CD4-positive, alpha-beta T cell (primary cell): Measurements from ENCODE around the gene TOM1L2. TPM values are rescaled to one million over a fixed set of nuclear protein-coding genes. Genes with fewer than 3 reads are reported as not detected.

ENCODE experiments used
- ATAC-seq: fragments of 200-7000 bp; cut with Tn5 transposase; one replicate; pipeline ENCODE4 v1.10.0; 2022; ENCODE audit warnings: mild to moderate bottlenecking; ENCODE audit not compliant: poor library complexity
- CTCF ChIA-PET: fragments of 350-600 bp; sonication (Branson Sonifier 250); formaldehyde crosslinking; loops from one replicate; lab custom pipeline; 2021; ENCODE audit warnings: antibody characterized with exemption, inconsistent platforms; lab: Charles Lee
- POLR2A ChIA-PET: fragments of 350-600 bp; sonication (Branson Sonifier 250); formaldehyde crosslinking; loops from one replicate; lab custom pipeline; 2021; ENCODE audit warnings: antibody characterized with exemption, inconsistent platforms; lab: Charles Lee
- DNase-seq, 14 experiments: peaks; one replicate each; pipeline ENCODE4 v3.0.0-alpha.2; 2013 to 2020; ENCODE audit warnings: mixed read lengths in 2 of 14
- H3K27ac ChIP-seq, 2 donors: one replicate each; pipeline versions ENCODE4 v1.5.1 to v1.7.0; 2013; ENCODE audit warnings: low read length in 2 of 2, low read depth in 1 of 2, mild to moderate bottlenecking in 1 of 2
- H3K27me3 ChIP-seq, 2 experiments: 1 replicate in 1 of 2; 2 replicates in 1 of 2; pipeline versions ENCODE4 v1.6.1 to v1.7.0; 2013; ENCODE audit warnings: low read length in 2 of 2, control low read depth in 1 of 2, mild to moderate bottlenecking in 1 of 2, moderate library complexity in 1 of 2; ENCODE audit not compliant: insufficient read depth in 2 of 2, control insufficient read depth in 1 of 2
- H3K36me3 ChIP-seq: one replicate; pipeline ENCODE4 v1.6.1; 2013; ENCODE audit warnings: low read length, control low read depth; ENCODE audit not compliant: insufficient read depth
- H3K4me1 ChIP-seq: one replicate; pipeline ENCODE4 v1.6.1; 2013; ENCODE audit warnings: low read length, control low read depth; ENCODE audit not compliant: insufficient read depth
- H3K4me3 ChIP-seq: one replicate; pipeline ENCODE4 v1.5.1; 2013; ENCODE audit warnings: mild to moderate bottlenecking, low read length, moderate library complexity
- H3K9me3 ChIP-seq, 2 experiments: 1 replicate in 1 of 2; 2 replicates in 1 of 2; pipeline versions ENCODE4 v1.6.1 to v1.7.0; 2013; ENCODE audit warnings: low read length in 2 of 2, mild to moderate bottlenecking in 2 of 2, control low read depth in 1 of 2, moderate library complexity in 1 of 2; ENCODE audit not compliant: control insufficient read depth in 1 of 2, insufficient read depth in 1 of 2
- H3K27ac Mint-ChIP-seq: one replicate; pipeline ENCODE4 v1.8.0; 2020; ENCODE audit warnings: mixed read lengths
- H3K27me3 Mint-ChIP-seq: one replicate; pipeline ENCODE4 v1.8.0; 2021; ENCODE audit warnings: mixed read lengths
- H3K36me3 Mint-ChIP-seq: one replicate; pipeline ENCODE4 v1.8.0; 2021; ENCODE audit warnings: low read depth, mixed read lengths
- H3K4me1 Mint-ChIP-seq: one replicate; pipeline ENCODE4 v1.8.0; 2021; ENCODE audit warnings: low read depth, mixed read lengths
- H3K4me3 Mint-ChIP-seq: one replicate; pipeline ENCODE4 v1.8.0; 2020; ENCODE audit warnings: mild to moderate bottlenecking, mixed read lengths
- H3K9me3 Mint-ChIP-seq: one replicate; pipeline ENCODE4 v1.8.0; 2020; ENCODE audit warnings: mixed read lengths
- intact Hi-C, 2 experiments: fragments of 100-400 bp; cut with DNase I in 1 of 2; cut with micrococcal nuclease in 1 of 2; formaldehyde crosslinking; loops; one replicate each; pipeline versions ENCODE4 v1.15.1 to v1.9.0; 2023 to 2025; cut with DNase I, micrococcal nuclease
- total RNA-seq, 174 experiments: library from RNA in 2 of 174; stranded (reverse) in 2 of 174; gene quantifications; one replicate each; pipeline ENCODE4 v1.2.3 and lab custom pipeline; 2021 to 2026
- TF ChIP-seq, protein P1 (sequence below): fragments of 200-600 bp; IDR thresholded peaks from one replicate; pipeline ENCODE4 v1.8.0; 2022; ENCODE audit warnings: antibody characterized with exemption, mild to moderate bottlenecking

Gene TOM1L2
- total RNA-seq, 2 experiments from 2014 or later = 28.5 to 30.5 TPM

DNA sequence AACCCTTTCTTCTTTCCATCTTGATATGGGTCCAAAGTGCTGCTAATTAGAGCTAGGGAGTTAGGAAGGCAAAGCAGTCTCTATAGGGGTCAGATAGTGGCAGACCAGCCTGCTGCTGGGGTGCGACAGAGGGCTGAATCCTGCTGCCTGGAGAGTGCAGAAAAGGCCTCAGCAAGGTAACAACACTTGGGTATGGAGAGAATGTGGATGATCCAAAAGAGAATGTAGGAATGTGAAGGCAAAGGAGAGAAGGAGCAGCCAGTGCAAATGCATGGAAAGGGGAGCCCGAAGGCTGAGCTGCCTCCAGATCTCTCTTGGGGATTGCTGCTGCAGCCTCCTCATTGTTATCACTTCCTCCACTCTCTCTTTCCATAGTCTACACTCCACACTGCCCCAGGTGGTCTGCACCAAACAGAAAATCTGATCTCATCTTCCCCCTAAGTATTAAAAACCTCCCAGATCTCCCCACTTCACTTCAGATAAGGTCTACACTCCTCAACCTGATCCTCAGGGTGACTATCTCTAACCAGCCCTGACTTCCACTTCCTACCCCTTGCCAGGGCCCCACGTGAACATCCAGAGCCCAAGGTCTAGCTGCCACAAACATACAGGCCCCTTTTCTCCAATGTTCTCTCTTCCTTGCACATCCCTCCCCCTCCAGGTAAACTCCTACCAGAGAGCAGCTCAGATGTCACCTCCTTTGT, 28.8 kb downstream of the TOM1L2 start:
- CTCF ChIA-PET = interaction anchor here (2.5 kb wide), 1 partner anchor 15 kb away, joined by 6 read pairs; no protein-coding TSS in a partner anchor

DNA sequence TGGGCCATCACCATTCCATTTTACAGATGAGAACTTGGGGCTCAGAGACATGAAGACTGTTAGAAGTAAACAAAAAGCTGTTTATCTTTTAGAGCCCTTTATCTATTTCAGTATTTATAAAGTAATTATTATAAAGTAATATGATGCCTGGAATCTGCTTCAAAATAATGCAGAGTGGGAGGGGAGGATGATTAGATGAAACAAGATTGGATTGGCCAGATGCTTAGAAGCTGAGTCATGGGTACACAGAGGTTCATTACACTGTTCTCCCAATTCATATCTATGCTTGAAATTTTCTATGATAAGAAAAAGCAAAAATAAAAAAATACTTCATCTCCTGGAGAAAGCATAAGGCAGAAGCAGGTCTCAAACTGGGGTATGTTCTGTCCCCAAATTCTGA, 29.4 kb downstream of the TOM1L2 start:
- DNase-seq (no peak), ATAC-seq (no peak)
- Histone ChIP-seq H3K4me1 (peaks cover 9% of the 10 kb centered on the region), H3K9me3 (no peaks in the 10 kb centered on the region), H3K27ac (no peak overlapping the region), H3K36me3 (no peaks in the 10 kb centered on the region), H3K27me3 (no peaks in the 10 kb centered on the region), H3K4me3 (no peak overlapping the region)
- H3K9me3 Mint-ChIP-seq = no peaks in the 10 kb centered on the region
- no peak overlapping the region for H3K4me3 Mint-ChIP-seq
- no peak overlapping the region for H3K27ac Mint-ChIP-seq
- peaks cover 33% of the 10 kb centered on the region for H3K4me1 Mint-ChIP-seq
- H3K36me3 Mint-ChIP-seq = no peaks in the 10 kb centered on the region
- CTCF ChIA-PET = no interaction called here
- no peaks in the 10 kb centered on the region for H3K27me3 Mint-ChIP-seq
- TF ChIP-seq, protein P1, sequence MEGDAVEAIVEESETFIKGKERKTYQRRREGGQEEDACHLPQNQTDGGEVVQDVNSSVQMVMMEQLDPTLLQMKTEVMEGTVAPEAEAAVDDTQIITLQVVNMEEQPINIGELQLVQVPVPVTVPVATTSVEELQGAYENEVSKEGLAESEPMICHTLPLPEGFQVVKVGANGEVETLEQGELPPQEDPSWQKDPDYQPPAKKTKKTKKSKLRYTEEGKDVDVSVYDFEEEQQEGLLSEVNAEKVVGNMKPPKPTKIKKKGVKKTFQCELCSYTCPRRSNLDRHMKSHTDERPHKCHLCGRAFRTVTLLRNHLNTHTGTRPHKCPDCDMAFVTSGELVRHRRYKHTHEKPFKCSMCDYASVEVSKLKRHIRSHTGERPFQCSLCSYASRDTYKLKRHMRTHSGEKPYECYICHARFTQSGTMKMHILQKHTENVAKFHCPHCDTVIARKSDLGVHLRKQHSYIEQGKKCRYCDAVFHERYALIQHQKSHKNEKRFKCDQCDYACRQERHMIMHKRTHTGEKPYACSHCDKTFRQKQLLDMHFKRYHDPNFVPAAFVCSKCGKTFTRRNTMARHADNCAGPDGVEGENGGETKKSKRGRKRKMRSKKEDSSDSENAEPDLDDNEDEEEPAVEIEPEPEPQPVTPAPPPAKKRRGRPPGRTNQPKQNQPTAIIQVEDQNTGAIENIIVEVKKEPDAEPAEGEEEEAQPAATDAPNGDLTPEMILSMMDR = no peak
- POLR2A ChIA-PET = no interaction called here
- intact Hi-C loops = loop anchor here in 1 of 2 experiments (5.0 kb wide), 1 partner anchor 69 kb away; no protein-coding TSS in a partner anchor

More for the DNA sequence above, 28.8 kb downstream of the TOM1L2 start:
- Histone ChIP-seq H3K4me1 (peaks cover 9% of the 10 kb centered on the region), H3K27ac (no peak overlapping the region), H3K4me3 (no peak overlapping the region), H3K27me3 (no peaks in the 10 kb centered on the region), H3K9me3 (no peaks in the 10 kb centered on the region), H3K36me3 (no peaks in the 10 kb centered on the region)
- H3K4me3 Mint-ChIP-seq = no peak overlapping the region
- no peaks in the 10 kb centered on the region for H3K36me3 Mint-ChIP-seq
- POLR2A ChIA-PET = interaction anchor here (1.0 kb wide), 1 partner anchor 29 kb away, joined by 3 read pairs; the partner anchor contains the start of genes DRC3 and TOM1L2
- TF ChIP-seq, protein P1 = no peak
- H3K4me1 Mint-ChIP-seq = peaks cover 27% of the 10 kb centered on the region
- DNase-seq (no peak), ATAC-seq (no peak)
- intact Hi-C loops = loop anchor here in 1 of 2 experiments (5.0 kb wide), 1 partner anchor 69 kb away; no protein-coding TSS in a partner anchor
- no peaks in the 10 kb centered on the region for H3K27me3 Mint-ChIP-seq
- H3K9me3 Mint-ChIP-seq = no peaks in the 10 kb centered on the region
- H3K27ac Mint-ChIP-seq = no peak overlapping the region

DNA sequence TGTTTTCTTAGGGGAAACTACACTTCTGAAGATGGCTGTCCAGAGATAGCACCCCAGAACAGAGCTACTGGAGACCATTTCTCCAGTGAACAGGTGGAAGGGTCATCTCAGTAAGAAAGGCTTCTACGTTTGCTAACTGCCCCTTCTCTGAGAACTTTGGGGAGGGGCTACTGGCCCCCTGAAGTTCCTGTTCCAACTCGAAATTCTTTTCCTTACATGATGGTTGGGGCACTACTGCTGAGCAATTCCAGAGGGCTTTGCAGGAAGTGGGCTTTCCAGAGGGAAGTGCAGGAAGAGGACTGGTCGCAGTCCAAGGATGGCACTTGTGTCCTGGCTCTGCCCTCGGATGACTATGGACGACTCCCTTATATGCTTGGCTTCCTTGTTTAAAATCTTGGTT, 31.2 kb downstream of the TOM1L2 start:
- no peaks in the 10 kb centered on the region for H3K36me3 Mint-ChIP-seq
- no peaks in the 10 kb centered on the region for H3K27me3 Mint-ChIP-seq
- H3K4me1 Mint-ChIP-seq = peaks cover 41% of the 10 kb centered on the region
- no peaks in the 10 kb centered on the region for H3K9me3 Mint-ChIP-seq
- H3K9me3 ChIP-seq = no peaks in the 10 kb centered on the region
- no peaks in the 10 kb centered on the region for H3K27me3 ChIP-seq
- H3K27ac ChIP-seq = no peak overlapping the region
- intact Hi-C loops = loop anchor here in 1 of 2 experiments (5.0 kb wide), 1 partner anchor 71 kb away; no protein-coding TSS in a partner anchor
- no peak overlapping the region for H3K4me3 Mint-ChIP-seq
- no peak overlapping the region for H3K27ac Mint-ChIP-seq
- H3K36me3 ChIP-seq = no peaks in the 10 kb centered on the region
- no peak overlapping the region for H3K4me3 ChIP-seq
- CTCF ChIA-PET = no interaction called here
- TF ChIP-seq, protein P1 = no peak
- POLR2A ChIA-PET = no interaction called here
- H3K4me1 ChIP-seq = peaks cover 19% of the 10 kb centered on the region
- no peak for ATAC-seq
- no peak for DNase-seq
